Posterior vena cava (tissue), 2 donors: ENCODE results near the gene SPN. TPM values are rescaled to one million over a fixed set of nuclear protein-coding genes. Genes with fewer than 3 reads are reported as not detected.
A peak's percentile ranks its signal among the peaks of the same experiment; 100 is the strongest.
"Not testable (repeated sequence)": the region's sequence is repeated elsewhere in the genome, so short reads cannot be mapped to it uniquely, and the experiment has no call there.

Experiments used
- DNase-seq: peaks from one replicate; pipeline ENCODE4 v3.0.0-alpha.2; 2020; ENCODE audit warnings: low spot score
- intact Hi-C, 2 donors: fragments of 100-400 bp; cut with DNase I; formaldehyde crosslinking; loops; one replicate each; pipeline versions ENCODE4 v1.14.1 to v1.14.2; 2022 to 2023
- total RNA-seq, 2 donors: library from RNA; stranded (reverse); fragmentation: NEBNext Ultra II Directional; extraction: Animal tissue kit (Norgen Biotek cat#: 25700); gene quantifications; one replicate each; pipeline ENCODE4 v1.2.1, GENCODE V29; 2021
- donor health status: DM: yes; HTN: yes; CAD: no.
- donor health status: DM: yes; HTN: yes; CAD: no.

SPN gene
- total RNA-seq, 2 donors from 2014 or later: 2.2 to 3.7 TPM

DNA sequence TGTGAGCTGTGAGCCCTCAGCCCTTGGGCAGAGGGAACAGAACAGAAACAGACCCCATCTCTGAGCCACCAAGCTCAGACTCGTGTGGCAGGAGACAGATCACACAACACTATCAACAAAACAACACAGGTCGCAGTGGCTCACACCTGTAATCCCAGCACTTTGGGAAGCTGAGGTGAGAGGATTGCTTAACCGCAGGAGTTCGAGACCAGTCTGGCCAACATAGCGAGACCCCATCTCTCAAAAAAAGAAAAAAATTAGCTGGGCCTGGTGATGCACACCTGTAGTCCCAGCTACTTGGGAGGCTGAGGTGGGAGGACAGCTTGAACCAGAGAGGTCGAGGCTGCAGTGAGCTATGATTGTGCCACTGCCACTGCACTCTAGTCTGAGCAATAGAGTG is 10.5 kb downstream of the SPN start:
- intact Hi-C loops: no loop called here
- DNase-seq: no peak

DNA sequence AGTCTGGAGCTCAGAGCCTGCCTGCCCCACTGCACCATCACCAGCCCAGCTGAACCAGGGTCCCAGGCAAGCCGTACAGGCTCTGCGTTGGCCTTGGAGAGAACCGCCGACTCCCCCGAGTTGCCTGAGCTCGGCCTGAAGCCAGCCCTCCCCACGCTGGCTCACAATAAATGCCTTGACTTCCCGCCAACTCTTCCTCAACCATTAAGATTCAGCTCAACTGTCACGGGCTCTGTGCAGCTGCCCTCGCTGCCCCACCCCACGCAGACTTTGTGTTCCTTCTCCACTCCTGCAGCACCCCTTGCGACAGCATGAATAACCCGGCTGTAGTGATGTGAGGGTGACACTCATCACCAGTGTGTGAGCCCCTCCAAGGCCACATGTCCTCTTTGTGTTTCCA is 11.1 kb downstream of the SPN start:
- intact Hi-C loops: no loop called here
- no peak for DNase-seq

DNA sequence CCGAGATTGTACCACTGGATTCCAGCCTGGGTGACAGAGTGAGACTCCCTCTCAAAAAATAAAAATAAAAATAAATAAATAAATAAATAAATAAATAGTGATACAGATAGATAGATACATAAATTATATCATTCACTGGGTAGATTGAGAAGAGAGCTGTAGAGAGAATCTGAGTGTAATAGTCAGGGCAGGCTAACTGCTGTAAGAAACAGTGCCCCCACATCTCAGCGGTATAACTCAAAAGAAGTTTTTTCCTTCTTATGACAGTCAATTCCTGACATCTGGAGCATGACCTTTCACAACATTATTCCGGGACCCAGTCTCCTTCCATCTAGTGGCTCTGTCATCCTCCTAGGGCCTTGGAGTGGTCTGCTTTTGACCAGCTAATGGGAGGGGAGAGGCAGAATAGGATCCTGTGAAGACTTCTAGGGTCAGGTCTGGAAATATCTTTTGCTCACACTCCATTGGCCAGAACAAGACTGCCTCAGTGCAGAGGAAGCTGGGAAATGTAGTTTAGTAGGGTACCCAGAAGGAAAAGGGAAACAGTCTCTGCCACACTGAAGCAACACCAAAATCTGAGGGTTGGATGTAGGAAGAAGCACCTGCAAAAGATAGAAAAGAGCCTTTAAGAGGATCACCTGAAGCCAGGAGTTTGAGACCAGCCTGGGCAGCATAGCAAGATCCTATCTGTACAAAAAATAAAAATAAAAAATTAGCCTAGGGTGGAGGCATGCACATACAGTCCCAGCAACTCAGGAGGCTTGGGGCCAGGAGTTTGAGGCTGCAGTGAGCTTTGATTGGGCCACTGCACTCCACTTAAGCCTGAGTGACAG is 13.0 kb downstream of the SPN start:
- no peak for DNase-seq
- intact Hi-C loops: no loop called here

DNA sequence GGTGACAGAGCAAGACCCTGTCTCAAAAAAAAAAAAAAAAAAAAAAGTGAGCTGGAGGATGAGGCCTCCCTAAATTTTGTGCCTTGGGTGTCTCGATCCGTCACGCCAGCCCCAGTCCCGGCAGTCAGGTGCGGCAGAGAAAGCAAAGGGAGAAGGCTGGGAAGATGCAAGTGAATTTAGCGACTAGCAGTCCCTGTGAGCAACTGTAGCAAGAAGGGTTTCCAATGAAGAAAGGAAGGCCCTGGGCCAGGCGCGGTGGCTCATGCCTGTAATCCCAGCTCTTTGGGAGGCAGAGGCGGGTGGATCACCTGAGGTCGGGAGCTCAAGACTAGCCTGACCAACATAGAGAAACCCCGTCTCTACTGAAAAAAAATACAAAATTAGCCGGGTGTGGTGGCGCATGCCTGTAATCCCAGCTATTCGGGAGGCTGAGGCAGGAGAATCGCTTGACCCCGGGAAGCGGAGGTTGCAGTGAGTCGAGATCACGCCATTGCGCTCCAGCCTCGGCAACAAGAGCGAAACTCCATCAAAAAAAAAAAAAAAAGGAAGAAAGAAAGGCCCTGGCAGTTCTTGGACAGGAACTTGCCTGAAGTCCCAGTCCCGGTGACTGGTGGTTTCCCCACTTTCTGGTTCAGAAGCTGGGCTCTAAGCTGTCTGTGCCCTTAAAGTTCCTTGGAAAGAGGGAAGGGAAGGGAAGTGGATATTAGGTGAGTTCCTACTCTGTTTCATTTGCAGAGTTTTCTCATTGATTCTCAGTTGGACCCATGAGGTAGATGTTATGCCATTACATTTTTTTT is 14.1 kb downstream of the SPN start:
- intact Hi-C loops: no loop called here
- DNase-seq: no peak

DNA sequence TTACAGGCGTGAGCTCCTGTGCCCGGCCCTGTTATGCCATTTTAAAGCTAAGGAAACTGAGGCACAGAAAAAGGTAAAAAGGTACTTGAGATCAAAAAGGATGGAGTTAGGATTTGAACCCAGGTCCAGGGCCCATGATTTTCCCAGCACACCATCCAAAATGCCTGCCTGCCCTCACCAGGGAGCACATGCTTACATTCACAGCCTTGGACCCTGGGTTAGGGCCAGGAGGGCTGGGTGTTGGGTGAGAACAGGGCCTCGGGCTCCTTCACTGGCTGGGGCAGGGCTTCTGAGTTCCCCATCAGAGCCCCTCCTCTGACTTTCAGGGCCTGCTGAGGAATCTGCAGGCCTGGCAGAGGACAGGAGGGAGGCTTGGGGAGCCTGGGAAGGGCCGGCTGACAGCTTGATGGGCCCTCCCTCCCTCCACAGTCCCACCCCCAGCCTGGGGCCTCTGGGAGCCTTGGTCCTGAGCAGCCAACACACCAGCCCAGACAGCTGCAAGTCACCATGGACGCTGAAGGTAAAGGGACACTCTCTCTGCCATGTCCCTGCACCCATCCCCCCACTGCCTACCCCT is 15.7 kb downstream of the SPN start, which contains the start of gene QPRT:
QPRT (plus strand) TSS at position 490 of the 577 bp plus-strand sequence; CDS start at position 508, 18 bp downstream.
- no peak for DNase-seq
- intact Hi-C loops: no loop called here

DNA sequence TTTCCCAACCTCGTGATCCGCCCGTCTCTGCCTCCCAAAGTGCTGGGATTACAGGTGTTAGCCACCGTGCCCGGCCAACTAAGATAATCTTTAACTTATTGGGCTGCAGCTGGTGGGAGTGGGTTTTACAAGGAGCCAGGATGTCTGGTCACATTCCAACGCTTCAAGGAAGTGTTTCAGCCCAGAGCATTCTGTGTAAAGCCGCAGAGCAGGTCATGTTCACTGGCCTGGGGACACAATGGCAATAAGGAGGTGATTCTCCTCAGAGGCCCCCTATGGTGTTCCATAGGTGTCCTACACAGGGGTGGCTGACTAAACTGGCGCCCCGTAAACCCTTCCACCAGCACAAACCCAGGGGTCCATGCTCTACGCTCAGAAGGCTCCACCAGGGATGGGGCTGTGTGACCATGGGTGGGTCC is 17.1 kb downstream of the SPN start:
- no peak for DNase-seq
- intact Hi-C loops: no loop called here

DNA sequence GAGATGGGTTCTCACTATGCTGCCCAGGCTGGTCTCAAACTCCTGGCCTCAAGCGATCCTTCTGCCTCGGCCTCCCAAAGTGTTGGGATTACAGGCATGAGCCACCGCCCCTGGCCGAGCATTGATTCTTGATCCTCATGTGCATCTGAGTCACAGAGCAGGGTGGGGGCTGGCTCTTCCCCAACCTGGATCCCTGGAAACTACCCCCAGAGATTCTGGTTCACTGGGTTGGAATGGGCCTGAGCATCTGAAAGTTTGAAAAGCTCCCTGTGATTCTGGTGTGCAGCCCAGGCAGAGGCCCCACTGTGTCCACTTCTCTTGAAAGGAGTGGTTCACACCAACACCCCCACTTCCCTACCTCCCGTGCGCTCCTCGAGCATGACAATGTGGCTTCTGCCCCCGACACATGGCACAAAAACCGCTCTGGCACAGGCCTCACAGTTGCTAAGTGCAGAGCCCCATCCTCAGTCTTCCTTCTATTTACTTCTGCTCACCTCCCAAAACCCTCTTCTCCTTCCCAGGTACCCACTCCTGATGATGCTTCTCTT is 20.6 kb downstream of the SPN start:
- no peak for DNase-seq
- intact Hi-C loops: no loop called here

DNA sequence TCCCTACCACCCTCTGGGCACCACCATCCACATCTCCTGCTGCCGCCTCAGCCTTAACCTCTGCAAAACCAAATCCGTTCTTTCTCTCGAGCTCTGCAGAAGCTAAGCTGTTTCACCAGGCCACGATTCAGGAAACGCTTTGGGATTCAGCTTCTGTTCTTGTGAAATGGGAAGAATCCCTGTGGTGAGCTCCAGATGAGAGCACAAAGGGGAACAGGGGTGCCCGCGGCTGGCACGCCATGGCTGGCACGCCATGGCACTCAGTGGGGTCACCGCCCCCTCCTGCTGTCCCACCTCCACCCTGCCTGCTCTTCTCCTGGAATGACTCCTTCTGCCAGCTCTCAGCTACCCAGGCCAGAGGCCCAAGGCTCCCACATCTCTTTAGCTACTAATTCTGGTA is 21.6 kb downstream of the SPN start:
- DNase-seq: no peak
- intact Hi-C loops: no loop called here

DNA sequence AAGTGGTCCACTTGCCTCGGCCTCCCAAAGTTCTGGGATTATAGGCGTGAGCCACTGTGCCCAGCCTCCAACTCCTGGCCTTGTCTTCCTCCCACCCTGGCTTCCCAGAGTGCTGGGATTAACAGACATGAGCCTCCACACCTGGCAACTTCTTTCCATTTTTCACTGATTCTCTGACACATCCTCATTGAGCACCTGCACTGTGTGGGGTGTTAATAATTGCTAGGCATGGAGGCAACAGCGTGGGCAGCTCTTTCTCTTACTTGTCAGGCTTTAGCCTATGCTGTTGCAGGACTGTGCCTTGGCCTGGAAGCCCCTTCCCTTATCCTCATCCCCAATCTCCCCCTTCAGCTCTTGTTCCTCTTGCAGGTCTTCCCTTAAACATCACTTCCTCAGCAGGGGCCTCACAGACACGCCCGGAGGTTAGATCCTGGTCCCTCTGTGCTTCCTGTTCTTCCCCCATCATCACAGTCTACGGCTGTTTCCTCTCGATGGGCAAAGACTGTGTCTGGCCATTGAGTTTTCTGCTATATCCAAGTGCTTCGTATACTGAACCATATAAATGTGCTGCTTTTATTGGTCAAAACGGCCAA is 23.8 kb downstream of the SPN start:
- intact Hi-C loops: no loop called here

DNA sequence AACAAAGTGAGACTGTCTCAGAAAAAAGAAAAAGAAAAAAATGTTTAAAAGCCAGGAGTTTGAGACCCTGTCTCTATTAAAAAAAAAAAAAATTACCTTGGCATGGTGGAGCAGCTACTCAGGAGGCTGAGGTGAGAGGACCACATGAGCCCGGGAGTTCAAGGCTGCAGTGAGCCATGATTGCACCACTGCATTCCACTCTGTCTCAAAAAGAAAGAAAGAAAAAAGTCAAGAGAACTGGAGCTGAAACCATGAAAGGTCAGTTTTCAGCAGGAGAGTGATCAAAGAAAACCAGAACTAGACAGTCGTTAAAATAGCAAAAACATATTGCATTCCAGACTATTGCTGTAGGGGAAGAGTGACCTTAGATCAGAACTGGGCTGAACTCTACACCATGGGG is 24.7 kb downstream of the SPN start:
- intact Hi-C loops: no loop called here
- no peak for DNase-seq

More for the DNA sequence above, 23.8 kb downstream of the SPN start:
- no peak for DNase-seq

DNA sequence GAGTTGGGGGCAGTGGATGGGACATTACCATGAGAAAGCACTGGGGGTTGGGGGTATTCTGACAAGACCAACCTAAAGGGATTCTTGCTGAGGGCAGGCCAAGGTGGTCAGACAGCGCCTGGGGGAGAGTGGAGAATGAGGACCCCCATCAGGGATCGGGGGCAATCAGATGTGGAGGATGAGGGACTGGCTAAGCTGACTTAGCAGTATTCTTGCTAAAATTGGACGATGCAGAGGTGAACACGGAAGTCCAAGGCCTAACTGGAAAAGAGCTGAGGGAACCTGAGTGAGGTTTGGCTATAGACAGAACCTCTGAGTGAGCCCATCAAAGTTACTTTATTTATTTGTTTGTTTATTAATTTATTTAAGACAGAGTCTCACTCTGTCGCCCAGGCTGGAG is 25.1 kb downstream of the SPN start:
- intact Hi-C loops: no loop called here
- DNase-seq: no peak

DNA sequence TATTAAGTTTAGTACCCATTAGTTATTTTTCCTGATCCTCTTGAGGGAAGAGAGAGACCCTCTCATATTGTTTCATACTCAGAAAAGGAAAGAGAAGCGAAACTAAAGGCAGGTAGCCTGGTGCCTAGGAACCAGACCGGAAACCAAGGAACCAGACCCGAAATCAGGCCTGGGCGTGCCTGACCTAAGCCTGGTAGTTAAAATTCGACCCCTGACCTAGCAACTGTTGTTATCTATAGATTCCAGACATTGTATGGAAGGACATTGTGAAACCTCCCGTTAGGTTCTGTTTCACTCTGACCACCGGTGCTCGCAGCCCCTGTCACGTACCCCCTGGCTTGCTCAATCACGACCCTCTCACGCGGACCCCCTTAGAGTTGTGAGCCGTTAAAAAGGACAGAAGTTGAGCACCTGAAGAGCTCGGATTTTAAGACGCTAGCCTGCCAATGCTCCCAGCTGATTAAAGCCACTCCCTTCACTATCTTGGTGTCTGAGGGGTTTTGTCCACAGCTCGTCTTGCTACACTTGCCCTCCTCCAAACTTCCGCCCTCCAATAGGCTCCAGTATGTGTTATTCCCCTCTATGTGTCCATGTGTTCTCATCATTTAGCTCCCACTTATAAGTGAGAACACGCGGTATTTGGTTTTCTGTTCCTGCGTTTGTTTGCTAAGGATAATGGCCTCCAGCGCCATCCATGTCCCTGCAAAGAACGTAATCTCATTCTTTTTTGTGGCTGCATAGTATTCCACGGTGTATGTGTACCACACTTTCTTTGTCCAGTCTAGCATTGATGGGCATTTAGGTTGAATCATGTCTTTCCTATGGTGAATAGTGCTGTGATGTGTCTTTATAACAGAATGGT is 26.7 kb downstream of the SPN start:
- intact Hi-C loops: loop anchor here in 1 of 2 donors (1.0 kb wide), 1 partner anchor 21 kb away; no protein-coding TSS in a partner anchor

DNA sequence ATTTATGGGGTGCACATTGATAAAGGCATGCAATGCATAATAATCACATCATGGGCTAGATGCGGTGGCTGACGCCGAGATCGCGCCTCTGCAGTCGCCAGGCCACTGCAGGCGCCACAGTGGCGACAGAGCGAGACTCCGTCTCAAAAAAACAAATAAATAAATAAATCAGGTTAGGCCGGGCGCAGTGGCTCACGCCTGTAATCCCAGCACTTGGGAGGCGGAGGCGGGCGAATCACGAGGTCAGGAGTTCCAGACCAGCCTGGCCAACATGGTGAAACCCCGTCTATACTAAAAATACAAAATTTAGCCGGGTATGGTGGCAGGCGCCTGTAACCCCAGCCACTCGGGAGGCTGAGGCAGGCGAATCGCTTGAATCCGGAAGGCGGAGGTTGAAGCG is 29.6 kb downstream of the SPN start:
- DNase-seq: peak; percentile 38
- intact Hi-C loops: not testable (repeated sequence)

More for the DNA sequence above, 26.7 kb downstream of the SPN start:
- not testable (repeated sequence) for DNase-seq

DNA sequence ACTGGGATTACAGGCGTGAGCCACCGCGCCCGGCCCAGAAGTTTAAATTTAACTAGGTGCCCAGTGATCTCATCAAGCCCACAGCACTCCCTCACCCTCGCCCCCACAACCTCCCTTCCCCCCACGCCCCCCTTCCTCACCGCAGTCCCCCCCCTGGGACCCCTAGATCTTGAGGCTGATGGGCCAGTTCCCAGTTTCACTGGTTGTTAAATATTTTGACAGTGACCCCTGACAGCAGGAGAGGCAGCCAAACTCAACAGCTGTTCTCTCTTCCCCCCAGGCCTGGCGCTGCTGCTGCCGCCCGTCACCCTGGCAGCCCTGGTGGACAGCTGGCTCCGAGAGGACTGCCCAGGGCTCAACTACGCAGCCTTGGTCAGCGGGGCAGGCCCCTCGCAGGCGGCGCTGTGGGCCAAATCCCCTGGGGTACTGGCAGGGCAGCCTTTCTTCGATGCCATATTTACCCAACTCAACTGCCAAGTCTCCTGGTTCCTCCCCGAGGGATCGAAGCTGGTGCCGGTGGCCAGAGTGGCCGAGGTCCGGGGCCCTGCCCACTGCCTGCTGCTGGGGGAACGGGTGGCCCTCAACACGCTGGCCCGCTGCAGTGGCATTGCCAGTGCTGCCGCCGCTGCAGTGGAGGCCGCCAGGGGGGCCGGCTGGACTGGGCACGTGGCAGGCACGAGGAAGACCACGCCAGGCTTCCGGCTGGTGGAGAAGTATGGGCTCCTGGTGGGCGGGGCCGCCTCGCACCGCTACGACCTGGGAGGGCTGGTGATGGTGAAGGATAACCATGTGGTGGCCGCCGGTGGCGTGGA is 31.5 kb downstream of the SPN start:
- intact Hi-C loops: loop anchor here (5.0 kb wide), 2 partner anchors 323 to 328 kb away; partner anchors contain the start of gene C16orf92 (in 1 of the 2)

DNA sequence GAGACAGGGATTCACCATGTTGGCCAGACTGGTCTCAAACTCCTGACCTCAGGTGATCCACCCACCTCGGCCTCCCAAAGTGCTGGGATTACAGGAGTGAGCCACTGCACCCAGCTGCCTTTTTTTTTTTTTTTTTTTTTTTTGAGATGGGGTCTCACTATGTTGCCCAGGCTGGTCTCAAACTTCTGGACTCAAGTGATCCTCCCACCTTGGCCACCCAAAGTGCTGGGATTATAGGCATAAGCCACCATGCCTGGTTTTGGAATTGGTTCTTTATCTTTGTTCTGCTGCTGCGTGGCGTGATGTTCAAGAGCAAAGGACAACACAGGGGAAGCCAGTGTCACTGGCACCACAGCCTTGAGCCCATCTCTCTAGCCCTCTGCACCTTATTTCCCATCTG is 32.6 kb downstream of the SPN start:
- intact Hi-C loops: loop anchor here (5.0 kb wide), 2 partner anchors 322 to 327 kb away; partner anchors contain the start of gene C16orf92 (in 1 of the 2)
- DNase-seq: peak; percentile 10

More for the DNA sequence above, 31.5 kb downstream of the SPN start:
- DNase-seq: peak; percentile 78

DNA sequence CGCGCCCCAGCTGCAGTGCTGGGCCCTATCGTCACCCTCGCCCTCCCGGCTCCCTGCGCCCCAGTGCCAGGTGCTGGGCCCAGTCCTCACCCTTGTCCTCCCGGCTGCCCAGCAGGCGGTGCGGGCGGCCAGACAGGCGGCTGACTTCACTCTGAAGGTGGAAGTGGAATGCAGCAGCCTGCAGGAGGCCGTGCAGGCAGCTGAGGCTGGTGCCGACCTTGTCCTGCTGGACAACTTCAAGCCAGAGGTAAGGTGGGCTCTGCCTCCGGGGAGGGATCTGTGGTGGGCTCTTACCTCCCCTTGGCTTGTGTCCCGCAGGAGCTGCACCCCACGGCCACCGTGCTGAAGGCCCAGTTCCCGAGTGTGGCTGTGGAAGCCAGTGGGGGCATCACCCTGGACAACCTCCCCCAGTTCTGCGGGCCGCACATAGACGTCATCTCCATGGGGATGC is 33.9 kb downstream of the SPN start:
- peak; percentile 73 for DNase-seq
- intact Hi-C loops: loop anchor here (5.0 kb wide), 2 partner anchors 320 to 325 kb away; partner anchors contain the start of gene C16orf92 (in 1 of the 2)

DNA sequence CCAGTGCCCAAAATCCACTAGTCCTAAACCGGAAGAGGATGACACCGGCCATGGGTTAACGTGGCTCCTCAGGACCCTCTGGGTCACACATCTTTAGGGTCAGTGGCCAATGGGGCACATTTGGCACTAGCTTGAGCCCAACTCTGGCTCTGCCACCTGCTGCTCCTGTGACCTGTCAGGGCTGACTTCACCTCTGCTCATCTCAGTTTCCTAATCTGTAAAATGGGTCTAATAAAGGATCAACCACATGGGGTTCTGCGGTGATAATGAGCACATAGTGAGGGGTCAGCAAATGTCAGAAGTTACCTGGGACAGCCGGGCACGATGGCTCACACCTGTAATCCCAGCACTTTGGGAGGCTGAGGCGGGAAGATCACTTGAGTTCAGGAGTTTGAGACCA is 34.3 kb downstream of the SPN start:
- DNase-seq: peak; percentile 29
- intact Hi-C loops: loop anchor here (5.0 kb wide), 2 partner anchors 320 to 325 kb away; partner anchors contain the start of gene C16orf92 (in 1 of the 2)
